Right renal cortex interstitium (tissue), 3 donors: ENCODE results near the gene MEX3B. TPM values are rescaled to one million over a fixed set of nuclear protein-coding genes. Genes with fewer than 3 reads are reported as not detected.

Source experiments
- DNase-seq, 3 donors: peaks; one replicate each; pipeline ENCODE4 v3.0.0-alpha.2; 2013; ENCODE audit warnings: low read depth in 3 of 3, low spot score in 2 of 3
- polyA plus RNA-seq, 3 donors: library from polyadenylated mRNA; unstranded; fragments of 120-200 nt; gene quantifications; one replicate each; pipeline ENCODE4 v1.2.1, GENCODE V29; 2013; ENCODE audit not compliant: insufficient read length in 3 of 3

Gene MEX3B
- 10 to 100 TPM; 11.7 to 12.9 (median 11.8) TPM for polyA plus RNA-seq

- peak; percentile 72 to 93 (median 89) for DNase-seq
These were observed at the start of gene MEX3B for GRCh38 chr15:82045892-82046665. MEX3B (minus strand) TSS chr15:82046018; CDS start chr15:82045705, 313 bp downstream.

GRCh38 chr15:82093774-82094211 lies 48.0 kb upstream of the MEX3B start:
- no peak for DNase-seq

- DNase-seq = no peak
These were observed 47.5 kb upstream of the MEX3B start for GRCh38 chr15:82093325-82093724.

- no peak for DNase-seq
These were observed 45.9 kb upstream of the MEX3B start for GRCh38 chr15:82091636-82092140.

GRCh38 chr15:82086243-82086995 lies 40.6 kb upstream of the MEX3B start:
- DNase-seq = no peak

GRCh38 chr15:82081914-82082762 lies 36.3 kb upstream of the MEX3B start:
- DNase-seq = no peak

- no peak for DNase-seq
These were observed 35.0 kb upstream of the MEX3B start for GRCh38 chr15:82080774-82081173.

- DNase-seq = no peak
These were observed 33.9 kb upstream of the MEX3B start for GRCh38 chr15:82079736-82080135.

GRCh38 chr15:82074610-82075009 lies 28.8 kb upstream of the MEX3B start:
- no peak for DNase-seq

GRCh38 chr15:82072926-82073537 lies 27.2 kb upstream of the MEX3B start:
- DNase-seq = no peak

GRCh38 chr15:82066455-82066854 lies 20.6 kb upstream of the MEX3B start:
- DNase-seq = no peak

GRCh38 chr15:82064824-82065223 lies 19.0 kb upstream of the MEX3B start:
- DNase-seq = no peak

- no peak for DNase-seq
These were observed 16.9 kb upstream of the MEX3B start for GRCh38 chr15:82062479-82063454.

GRCh38 chr15:82060817-82061216 lies 15.0 kb upstream of the MEX3B start:
- DNase-seq = no peak

GRCh38 chr15:82058517-82059204 lies 12.8 kb upstream of the MEX3B start:
- no peak for DNase-seq

- DNase-seq = no peak
These were observed 12.2 kb upstream of the MEX3B start for GRCh38 chr15:82058026-82058425.

- no peak for DNase-seq
These were observed 11.4 kb upstream of the MEX3B start for GRCh38 chr15:82056958-82057823.

GRCh38 chr15:82052751-82053150 lies 6.9 kb upstream of the MEX3B start:
- no peak for DNase-seq
